GM12891 (cell line): ENCODE data around the gene WHAMM.

Experiments
- DNase-seq: peaks from one replicate; pipeline ENCODE4 v3.0.0; 2011; ENCODE audit warnings: low spot score; ENCODE audit not compliant: insufficient read length
- FAIRE-seq: peaks from 2 replicates; lab custom pipeline; 2011; peaks lifted over from hg19 to GRCh38; lab: Jason Lieb, UNC
- PAX5 ChIP-seq: IDR thresholded peaks from 2 replicates; pipeline ENCODE4 v1.6.1; 2011; ENCODE audit warnings: low read length, moderate library complexity, mild to moderate bottlenecking; ENCODE audit not compliant: insufficient read depth, severe bottlenecking
- POLR2A ChIP-seq: IDR thresholded peaks from 2 replicates; pipeline ENCODE4 v1.6.1; 2011; ENCODE audit warnings: low read depth, low read length, control low read depth
- POLR2AphosphoS5 ChIP-seq: IDR thresholded peaks from 2 replicates; pipeline ENCODE4 v1.6.1; 2011; ENCODE audit warnings: low read depth, low read length, control low read depth
- POU2F2 ChIP-seq: IDR thresholded peaks from 2 replicates; pipeline ENCODE4 v1.6.1; 2011; ENCODE audit warnings: low read depth, mild to moderate bottlenecking, control low read depth, low read length, moderate library complexity
- SPI1 ChIP-seq: IDR thresholded peaks from 2 replicates; pipeline ENCODE4 v1.6.1; 2011; ENCODE audit warnings: low read depth, low read length, control low read depth
- TAF1 ChIP-seq: IDR thresholded peaks from 2 replicates; pipeline ENCODE4 v1.6.1; 2011; ENCODE audit warnings: low read depth, low read length, control low read depth

WHAMM gene

DNA sequence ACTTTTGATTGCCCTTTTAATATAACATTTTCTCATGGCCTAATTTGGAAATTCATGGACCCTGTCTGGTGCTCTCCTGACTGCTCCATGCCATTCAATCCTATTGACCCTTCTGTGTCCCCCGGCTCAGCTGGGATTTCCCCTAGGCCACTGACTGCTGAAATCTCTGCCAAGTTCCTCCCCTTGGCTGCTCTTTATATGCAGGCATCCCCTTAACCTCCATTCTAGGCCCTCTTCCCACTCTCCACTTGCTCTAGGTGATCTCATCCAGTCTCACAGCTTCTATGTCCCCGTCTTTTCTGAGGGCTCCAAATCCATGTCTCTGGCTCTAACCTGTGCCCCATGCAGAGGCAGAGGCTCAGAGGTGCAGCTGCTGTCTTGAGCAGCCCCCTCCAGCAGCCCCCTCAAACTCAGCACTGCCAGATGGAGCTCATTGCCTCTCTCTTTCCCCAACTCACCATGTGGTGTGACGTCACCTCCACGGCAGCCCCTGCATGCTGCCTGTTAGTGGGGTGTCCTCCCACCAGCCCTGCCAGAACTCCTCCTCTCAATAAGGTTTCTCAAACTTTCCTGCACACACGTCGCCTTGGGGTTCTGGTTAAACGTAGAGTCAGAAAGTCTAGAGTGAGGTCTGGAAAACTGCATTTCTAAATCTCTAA, 10.1 kb upstream of the WHAMM start:
- FAIRE-seq (no peak), DNase-seq (no peak)
- no peak for TF ChIP-seq PAX5
- no peak for TF ChIP-seq POU2F2
- TF ChIP-seq TAF1 = no peak
- TF ChIP-seq POLR2A = no peak

DNA sequence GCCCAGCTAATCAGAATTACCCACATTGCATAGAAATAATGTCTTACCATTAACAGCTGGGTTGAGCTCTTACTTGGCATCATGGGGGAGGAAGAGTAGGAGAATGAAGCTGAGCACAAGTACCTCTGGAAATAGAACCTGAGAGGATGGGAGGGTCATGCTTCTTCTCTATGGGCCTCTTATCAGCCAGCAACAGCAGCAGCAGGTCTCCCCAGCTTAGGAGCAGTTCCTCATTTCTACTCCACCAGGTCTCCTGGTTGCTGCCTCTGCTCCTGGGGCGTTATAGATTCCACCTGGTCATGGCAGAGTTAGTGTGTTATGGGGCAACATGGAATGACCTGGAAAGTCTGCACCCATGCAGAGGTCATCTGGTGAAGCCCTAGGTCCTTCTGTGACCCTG, 6.9 kb upstream of the WHAMM start:
- TF ChIP-seq POLR2A (no peak), SPI1 (peak; percentile 95)
- FAIRE-seq = no peak

DNA sequence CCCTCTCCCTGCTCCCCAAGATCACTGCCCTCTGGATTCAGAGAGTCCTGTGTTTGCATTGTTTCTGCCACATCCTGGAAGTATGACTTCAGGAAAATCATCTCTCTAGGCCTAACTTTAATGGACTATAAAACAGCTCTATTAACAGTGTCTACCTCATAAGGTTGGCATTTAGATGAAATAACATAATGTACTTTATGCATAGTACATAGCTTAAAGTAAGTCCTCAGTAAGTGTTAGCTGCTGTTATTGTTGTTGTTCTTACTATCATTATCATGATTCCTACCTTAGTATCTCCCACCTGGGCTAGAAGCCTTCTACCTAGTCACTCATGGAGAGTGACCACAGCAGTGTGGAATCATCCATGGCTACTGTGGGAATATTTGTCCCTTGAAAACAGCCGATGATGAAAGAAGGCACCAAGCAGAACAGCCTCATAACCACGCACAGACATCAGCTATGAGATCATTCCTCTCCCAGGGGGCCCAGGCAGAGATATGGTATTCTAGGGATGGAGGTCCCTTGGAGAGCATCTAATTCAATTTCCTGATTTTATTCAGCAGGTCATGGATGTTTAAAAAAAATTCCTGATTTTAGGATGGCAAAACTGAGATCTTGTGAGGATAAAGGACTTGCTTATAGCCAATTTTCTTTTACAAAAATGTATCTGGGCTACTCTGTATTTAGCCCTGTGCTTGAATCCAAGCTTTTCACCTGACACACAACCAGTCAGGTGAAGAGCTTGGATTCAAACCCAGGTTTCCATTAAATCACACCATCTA, 5.4 kb upstream of the WHAMM start:
- FAIRE-seq (no peak), DNase-seq (no peak)
- no peak for TF ChIP-seq TAF1
- TF ChIP-seq POU2F2 = no peak
- no peak for TF ChIP-seq SPI1
- no peak for TF ChIP-seq POLR2A
- TF ChIP-seq POLR2AphosphoS5 = no peak
- TF ChIP-seq PAX5 = no peak

More for the DNA sequence above, 6.9 kb upstream of the WHAMM start:
- no peak for DNase-seq

DNA sequence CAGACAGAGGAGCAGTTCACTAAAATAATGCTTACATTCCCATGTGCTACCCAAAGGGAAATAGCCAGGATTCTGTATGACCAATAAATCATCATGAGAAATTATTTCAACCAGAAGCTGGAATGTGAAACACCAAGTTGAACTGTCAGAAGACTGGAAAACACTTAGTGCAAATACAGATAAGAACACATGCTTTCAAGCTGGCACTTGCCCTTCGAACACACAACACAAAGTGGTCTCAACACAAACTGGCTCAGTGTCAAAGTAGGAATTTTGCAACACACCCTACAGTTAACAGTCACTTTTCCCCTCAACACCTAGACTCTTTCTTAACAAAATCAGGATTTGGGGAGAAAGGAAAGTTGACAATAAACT, 4.9 kb upstream of the WHAMM start:
- DNase-seq (no peak), FAIRE-seq (peak; percentile 45)

DNA sequence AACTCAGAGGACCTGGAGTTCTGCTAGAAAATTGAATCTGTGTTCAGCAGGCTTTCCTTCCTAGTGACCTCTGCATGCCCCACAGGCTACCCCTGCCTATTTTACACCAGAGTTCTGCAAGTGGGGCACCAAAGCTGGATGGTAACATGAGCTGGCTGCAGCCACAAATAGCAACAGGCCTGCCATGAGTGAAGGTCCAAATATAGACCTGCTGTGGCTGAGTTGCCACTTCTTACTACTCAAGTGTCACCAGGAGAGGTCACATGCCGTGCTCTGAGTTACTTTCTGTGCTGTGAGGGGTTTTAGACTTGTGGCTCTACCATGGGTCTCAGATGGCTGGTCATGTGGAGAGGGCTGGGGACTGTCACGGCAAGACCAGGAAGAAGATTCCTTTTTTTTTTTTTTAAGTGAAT, 3.4 kb upstream of the WHAMM start, which contains the start of gene FSD2:
TSS of gene FSD2 (minus strand) at position 76 of the 413 bp plus-strand sequence. CDS start 18,679 bp downstream, outside the sequence.
- peak; percentile 87 for FAIRE-seq
- no peak for DNase-seq
- TF ChIP-seq PAX5 (peak; percentile 95), SPI1 (no peak), POLR2A (no peak), POU2F2 (peak; percentile 69; the same call in 1 of the 2 replicates), POLR2AphosphoS5 (no peak), TAF1 (no peak)

More for the DNA sequence above, 4.9 kb upstream of the WHAMM start:
- TF ChIP-seq POLR2A = no peak

DNA sequence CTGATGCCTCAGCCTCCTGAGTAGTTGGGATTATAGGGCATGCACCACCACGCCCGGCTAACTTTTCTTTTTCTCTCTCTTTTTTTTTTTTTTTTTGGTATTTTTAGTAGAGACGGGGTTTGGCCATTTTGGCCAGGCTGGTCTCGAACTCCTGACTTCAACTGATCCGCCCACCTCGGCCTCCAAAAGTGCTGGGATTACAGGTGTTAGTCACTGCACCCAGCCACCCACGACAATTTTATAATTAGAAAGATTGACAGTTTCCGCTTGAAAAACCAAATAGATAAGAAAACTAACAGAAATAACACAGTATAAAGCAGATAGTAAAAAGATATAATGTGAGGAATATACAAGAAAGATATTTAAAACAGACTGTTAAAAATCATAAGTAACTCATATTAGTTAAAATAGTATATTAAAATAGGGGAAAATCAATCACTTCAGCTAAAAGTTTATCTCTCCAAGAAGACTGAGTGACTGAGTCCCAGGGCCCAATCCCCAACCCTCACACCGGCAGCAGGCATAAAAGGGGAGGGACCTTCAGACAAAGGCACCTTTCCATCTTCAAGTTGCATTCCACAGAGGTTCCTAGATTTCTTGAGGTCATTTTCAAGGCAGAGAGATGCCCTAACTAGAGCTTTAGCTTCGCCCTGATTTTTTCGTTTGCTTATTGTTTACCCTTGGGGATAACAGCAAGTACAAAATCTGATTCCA, 1.4 kb upstream of the WHAMM start:
- no peak for TF ChIP-seq POLR2A
- TF ChIP-seq POU2F2 = no peak
- no peak for TF ChIP-seq TAF1
- TF ChIP-seq SPI1 = no peak
- TF ChIP-seq PAX5 = no peak
- no peak for TF ChIP-seq POLR2AphosphoS5
- DNase-seq = no peak
- no peak for FAIRE-seq

DNA sequence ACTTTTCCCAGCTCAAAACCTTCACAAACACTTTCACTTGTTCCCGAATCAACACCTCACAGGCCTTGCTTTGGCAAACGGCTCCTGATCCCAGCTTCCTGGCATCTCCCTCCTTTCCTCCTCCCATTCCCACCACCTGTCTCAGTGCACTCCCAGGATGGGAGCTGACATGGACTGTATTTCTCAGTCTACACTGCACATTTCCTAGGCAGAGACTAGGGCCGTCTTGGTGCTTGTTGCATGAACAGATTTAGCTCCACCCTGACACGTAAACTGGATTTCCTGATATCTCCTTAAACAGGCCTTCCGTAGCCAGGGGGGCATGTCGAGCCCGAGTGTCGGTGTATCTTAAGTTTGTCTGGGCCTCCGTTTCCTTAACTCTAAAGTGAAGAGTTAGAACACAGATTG, 790 bp upstream of the WHAMM start:
- TF ChIP-seq TAF1 = no peak
- TF ChIP-seq POLR2A = no peak
- no peak for TF ChIP-seq POU2F2
- no peak for TF ChIP-seq SPI1
- TF ChIP-seq POLR2AphosphoS5 = no peak
- TF ChIP-seq PAX5 = no peak
- DNase-seq = no peak
- peak; percentile 13 for FAIRE-seq

DNA sequence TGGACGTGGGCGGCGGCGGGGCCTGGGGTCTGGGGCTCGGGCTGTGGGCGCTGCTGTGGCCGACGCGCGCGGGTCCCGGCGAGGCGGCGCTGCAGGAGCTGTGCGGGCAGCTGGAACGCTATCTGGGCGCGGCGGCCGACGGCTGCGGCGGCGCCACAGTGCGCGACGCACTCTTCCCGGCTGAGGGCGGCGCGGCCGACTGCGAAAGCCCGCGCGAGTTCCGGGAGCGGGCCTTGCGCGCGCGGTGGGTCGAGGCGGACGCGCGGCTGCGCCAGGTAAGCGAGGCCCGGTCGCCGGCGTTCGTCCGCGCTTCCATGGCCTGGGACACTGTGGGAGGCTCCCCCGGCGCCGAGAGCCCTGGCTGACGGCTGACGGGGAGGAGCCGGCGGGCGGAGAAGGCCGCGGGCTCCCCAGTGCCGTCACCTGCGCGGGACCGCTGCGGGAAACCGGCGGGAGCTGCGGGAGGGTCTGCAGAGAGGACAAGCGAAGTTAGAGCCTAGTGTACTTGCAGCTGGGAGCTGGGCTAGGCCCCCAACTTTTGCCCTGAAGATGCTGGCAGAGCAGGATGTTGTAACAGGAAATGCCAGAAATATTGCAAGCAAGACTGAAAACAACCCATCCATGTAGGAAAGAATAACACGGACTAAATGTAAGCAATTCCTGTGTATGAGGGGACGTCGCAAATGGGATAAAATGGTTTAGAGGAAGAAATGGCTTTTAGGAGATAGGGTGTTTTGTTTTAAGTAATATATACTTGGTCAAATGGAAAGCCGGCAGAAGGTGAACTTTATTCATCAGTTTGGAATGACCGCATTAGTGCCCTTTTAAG, 847 bp downstream of the WHAMM start:
- DNase-seq (no peak), FAIRE-seq (no peak)
- no peak for TF ChIP-seq PAX5
- TF ChIP-seq POU2F2 = no peak
- no peak for TF ChIP-seq POLR2AphosphoS5
- no peak for TF ChIP-seq TAF1
- TF ChIP-seq SPI1 = no peak

DNA sequence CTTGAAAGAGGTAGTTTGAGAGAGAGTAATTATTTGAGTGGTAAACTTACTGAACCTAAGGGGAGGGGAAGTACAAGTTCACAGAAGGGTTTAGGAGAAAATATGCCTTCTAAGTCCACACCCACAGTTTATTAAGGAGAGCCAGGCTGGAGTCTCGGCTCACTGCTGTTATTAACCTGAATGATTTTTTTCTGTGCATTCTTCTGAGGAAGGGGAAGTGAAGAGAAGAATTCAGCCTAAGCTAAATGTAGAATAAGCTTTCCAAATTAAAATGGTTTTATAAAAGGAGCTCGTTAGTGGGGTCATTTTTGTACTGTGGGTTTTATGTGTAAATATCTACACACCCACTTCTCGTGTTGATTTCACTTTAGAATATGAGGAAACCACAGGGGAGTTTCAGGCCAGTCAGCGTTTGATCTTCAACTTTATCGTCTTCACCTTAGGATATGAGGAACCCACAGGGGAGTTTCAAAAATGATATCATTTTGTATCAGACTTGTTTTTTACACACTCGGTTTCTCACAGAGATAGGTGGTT, 1.5 kb downstream of the WHAMM start:
- no peak for DNase-seq
- no peak for FAIRE-seq

More for the DNA sequence above, 1.5 kb downstream of the WHAMM start:
- TF ChIP-seq POLR2AphosphoS5 (no peak), SPI1 (0 out of 2 replicates have a peak, but pooled peaks have one; percentile 31)
